ENCODE measurements around the gene RASGEF1C. TPM values are rescaled to one million over a fixed set of nuclear protein-coding genes. Genes with fewer than 3 reads are reported as not detected.

Gene RASGEF1C
- total RNA-seq, 1 donor: not detected

GRCh38 chr5:180054226-180054625 lies 154.8 kb downstream of the RASGEF1C start:
- Histone ChIP-seq H3K9me3 (ENCODE audit: low read depth, low read length) (no peaks in the 10 kb centered on the region), H3K27me3 (ENCODE audit: insufficient read depth, low read length) (no peaks in the 10 kb centered on the region), H3K4me3 (ENCODE audit: low read length) (no peak overlapping the region), H3K4me1 (ENCODE audit: insufficient read depth, low read length) (peaks cover 5% of the 10 kb centered on the region)

- Histone ChIP-seq H3K9me3 (ENCODE audit: low read depth, low read length) (no peaks in the 10 kb centered on the region), H3K4me1 (ENCODE audit: insufficient read depth, low read length) (peaks cover 11% of the 10 kb centered on the region), H3K4me3 (ENCODE audit: low read length) (no peak overlapping the region), H3K27me3 (ENCODE audit: insufficient read depth, low read length) (no peaks in the 10 kb centered on the region)
Measured at GRCh38 chr5:180053061-180053602, 155.9 kb downstream of the RASGEF1C start.

GRCh38 chr5:180052211-180052818 lies 156.7 kb downstream of the RASGEF1C start:
- Histone ChIP-seq H3K27me3 (ENCODE audit: insufficient read depth, low read length) (no peaks in the 10 kb centered on the region), H3K9me3 (ENCODE audit: low read depth, low read length) (no peaks in the 10 kb centered on the region), H3K4me3 (ENCODE audit: low read length) (no peak overlapping the region), H3K4me1 (ENCODE audit: insufficient read depth, low read length) (peaks cover 11% of the 10 kb centered on the region)

Other genes with a start within 250 kb of the RASGEF1C start
- 128 TPM for gene RNF130, start 137.5 kb downstream of the RASGEF1C start, total RNA-seq
- 36.0 TPM for gene MAPK9, start 82.9 kb upstream of the RASGEF1C start, total RNA-seq
- 1.7 TPM for gene GFPT2, start 144.1 kb upstream of the RASGEF1C start, total RNA-seq

All from mononuclear cell (primary cell).